T-helper 2 cell (primary cell): ENCODE data around the gene ROBO1.
"Not testable (repeated sequence)": the region's sequence is repeated elsewhere in the genome, so short reads cannot be mapped to it uniquely, and the experiment has no call there.

Source experiments
- DNase-seq, 5 experiments: peaks; one replicate each; pipeline versions ENCODE4 v3.0.0 to v3.0.0-alpha.2; 2012 to 2022

Gene ROBO1

DNA sequence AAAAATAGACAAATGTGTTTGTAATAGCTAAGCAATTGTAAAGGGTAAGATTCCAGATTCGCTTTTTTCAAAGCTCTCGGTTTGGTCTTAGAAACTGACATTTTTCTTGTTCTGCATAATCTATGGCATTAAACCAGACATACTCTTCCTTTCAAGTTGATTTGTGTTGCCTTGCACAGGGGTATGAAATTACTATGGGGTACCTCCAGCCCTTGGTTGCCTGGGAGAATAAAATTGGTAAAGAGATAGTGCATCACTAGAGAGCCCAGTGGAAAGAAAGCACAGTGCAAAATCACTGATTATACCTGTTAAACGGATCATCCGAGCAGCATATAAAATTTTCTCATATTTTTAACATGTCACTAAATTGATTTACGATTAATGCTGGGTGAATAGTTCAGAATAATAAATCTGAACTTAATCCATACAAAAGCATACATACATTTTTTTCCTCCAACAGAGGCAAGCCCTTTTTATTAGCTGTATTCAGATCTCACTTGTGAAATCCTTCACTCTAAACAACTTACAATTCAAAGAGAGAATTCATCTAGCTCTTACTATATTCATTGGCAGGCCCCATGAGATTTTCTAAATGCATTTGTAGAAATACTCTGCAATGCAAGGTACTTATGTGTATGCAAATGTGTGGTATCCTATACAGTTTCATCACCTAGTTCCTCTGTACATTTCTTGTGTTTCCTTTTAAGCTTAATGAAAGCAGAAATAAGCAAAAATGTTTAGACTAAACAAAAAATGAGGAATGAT is 224.4 kb downstream of the ROBO1 start:
- DNase-seq, result no peak

- no peak for DNase-seq
These were observed 233.1 kb downstream of the ROBO1 start for GRCh38 chr3:79534727-79535126.

GRCh38 chr3:79531566-79532295 is 236.1 kb downstream of the ROBO1 start:
- no peak for DNase-seq

- peak in 1 of 5 experiments; percentile 19 for DNase-seq
These were observed 246.5 kb downstream of the ROBO1 start for GRCh38 chr3:79521221-79521848.

DNA sequence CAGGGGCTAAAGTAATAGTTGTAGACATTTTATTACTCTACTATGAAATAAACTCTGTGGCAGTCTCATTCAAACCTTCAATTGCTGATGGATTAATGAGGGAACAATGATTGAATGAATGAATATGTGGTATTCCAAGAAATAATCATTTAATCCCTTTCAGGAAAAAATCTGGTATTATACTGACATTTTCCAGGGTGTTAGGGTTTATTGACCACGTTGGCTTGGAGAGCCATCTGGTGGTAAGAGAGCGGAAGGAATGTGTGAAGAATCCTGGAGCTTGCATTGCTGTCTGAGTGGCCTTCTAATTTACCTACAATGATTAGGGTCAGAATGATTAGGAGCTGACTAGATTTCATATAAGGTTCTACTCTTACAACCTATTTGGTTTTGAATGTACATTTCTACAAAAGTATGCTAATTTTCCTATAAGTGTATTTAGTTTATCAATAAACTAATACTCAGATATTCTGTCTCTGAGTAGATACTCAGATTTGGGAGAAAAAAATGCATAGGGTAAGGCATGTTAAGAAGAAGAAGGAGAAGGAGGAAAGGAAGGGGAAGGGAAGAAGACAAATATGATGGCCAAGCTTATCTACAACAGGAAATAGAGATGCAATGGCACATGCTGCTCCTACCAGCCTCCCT is 249.9 kb downstream of the ROBO1 start:
- no peak for DNase-seq

DNA sequence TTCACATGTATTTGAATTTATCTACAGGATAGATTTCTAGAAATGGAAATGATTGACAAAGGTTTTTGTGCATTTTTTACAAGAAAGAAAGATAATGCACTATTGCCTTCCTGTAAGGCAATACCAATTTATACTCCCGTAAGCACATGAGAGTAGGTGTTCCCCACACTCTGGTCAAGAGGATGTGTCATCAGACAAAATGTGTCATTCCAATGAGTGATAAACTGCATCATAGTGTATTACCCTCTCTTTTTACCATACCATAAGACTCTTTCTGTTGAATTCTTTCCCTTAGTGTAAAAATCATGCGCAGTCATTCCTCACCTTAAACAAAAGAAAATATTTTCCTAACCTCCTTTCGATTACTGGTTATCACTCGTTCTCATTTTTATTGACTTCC is 251.0 kb downstream of the ROBO1 start:
- DNase-seq, result no peak

DNA sequence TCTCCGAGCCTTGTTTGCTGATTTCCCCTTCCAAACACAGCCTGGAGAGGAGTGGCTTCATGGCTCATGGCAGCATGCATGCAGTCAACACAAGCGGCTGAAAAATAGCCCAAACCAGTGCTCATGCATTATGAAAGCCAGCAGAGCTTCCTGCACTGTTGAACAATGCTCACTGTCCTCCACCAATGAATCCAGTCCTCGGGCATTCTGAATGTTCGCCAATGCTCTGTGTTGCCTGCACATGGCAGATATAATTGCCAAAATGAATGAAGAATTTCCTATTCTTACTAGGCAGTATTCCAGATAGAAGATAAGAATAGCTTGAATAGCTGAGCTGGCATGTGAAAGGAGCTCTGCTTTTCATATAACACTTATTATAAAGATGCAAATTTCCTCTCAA is 252.7 kb downstream of the ROBO1 start:
- DNase-seq, result no peak

- no peak for DNase-seq
These were observed 253.7 kb downstream of the ROBO1 start for GRCh38 chr3:79514069-79514468.

GRCh38 chr3:79506751-79507150 is 261.0 kb downstream of the ROBO1 start:
- no peak for DNase-seq

DNA sequence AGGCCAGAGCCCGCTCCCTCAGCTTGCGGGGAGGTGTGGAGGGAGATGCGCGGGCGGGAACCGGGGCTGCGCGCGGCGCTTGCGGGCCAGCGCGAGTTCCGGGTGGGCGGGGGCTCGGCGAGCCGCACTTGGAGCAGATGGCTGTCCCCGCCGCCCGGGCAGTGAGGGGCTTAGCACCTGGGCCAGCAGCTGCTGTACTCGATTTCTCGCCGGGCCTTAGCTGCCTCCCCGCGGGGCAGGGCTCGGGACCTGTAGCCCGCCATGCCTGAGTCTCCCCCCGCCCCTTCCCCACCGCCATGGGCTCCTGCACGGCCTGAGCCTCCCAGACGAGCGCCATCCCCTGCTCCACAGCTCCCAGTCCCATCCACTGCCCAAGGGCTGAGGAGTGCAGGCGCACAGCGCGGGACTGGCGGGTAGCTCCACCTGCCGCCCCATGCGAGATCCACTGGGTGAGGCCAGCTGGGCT is 265.5 kb downstream of the ROBO1 start:
- DNase-seq, result not testable (repeated sequence)

DNA sequence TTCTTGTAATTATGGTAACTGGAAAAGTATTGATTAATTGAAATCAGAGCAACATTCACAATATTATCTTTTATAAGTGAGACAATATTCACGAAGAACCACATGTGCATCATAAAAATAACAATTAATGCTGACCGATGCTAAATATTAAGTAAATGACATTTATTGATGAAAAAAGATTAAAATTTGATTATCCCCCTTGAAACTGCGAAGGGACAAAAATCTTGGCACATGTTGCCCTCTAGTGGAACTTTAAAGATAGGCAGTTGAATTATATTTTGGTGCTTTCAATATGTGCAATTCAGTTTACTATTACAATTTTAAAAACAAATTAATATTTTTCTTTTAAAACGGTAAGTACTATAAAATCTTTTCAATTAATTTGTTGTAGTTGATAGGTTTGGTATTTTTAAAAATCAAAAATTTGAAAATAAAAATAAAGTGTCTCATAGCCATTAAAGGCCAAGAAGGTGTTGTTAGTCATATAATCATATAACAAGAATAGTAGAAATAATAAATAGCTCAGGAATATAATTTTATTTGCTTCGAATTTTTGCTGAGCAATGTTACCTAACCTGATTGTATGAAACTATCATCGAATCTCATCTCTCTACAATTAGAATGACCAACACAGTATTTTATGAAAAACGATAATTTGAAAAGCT is 270.2 kb downstream of the ROBO1 start:
- no peak for DNase-seq

- DNase-seq, result no peak
These were observed 276.7 kb downstream of the ROBO1 start for GRCh38 chr3:79491029-79491641.

DNA sequence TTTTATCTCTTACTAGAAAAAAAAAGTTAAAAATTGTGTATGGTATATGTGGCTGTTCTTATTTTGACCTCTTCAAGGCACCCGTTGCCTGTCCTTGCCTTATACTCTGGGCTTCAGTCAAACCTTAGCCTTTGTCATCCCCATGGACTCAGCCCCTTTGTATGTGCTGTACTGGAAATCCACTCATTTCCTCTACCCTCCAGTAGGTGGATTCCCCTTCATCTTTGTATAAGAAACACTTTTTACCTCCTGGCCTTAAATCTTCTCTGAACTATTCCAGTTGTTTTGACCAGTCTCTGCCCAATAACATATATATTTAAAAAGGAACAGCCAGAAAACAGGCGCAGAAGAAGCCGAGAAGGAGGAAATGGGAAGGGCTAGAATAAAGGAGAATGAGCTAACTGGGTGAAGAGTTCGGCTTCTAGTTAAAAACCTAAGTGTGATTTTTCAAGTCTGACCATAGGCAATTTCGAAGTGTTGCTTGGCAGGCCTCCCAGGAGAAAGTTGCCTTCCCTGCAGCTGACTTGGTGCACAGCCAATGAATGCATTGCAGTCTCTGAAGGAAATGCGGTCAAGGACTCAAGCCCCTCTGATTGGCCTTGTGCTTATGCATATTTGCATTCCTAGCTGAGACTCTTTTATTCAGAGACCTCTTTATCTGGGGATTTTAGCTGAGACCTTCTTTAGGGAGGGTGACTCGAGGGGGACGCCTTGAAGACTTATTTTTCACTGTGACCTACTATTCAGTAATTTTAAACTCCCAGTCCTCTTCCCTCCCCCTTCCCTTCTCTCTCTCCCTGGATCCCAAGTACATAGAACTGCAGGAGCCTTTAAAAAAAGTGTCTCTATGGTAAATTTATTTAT is 277.4 kb downstream of the ROBO1 start:
- DNase-seq, result no peak

DNA sequence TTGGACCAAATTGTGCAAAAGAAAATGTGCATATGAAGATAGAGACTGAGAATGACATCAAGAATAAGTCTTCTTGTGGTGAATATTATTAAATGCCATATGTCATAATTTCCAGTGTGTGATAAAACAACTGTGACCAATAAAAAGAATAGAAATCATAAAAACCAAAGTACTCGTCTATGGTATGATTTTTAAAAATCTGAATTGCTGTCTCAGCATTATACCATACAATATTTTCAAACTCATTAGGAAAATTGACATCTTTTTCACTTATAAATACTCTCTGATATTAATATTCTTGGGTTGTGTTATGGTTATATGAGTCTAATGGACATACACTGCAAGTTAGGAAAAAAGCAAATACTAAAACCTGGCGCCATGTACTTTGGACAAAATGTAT is 279.4 kb downstream of the ROBO1 start:
- no peak for DNase-seq

DNA sequence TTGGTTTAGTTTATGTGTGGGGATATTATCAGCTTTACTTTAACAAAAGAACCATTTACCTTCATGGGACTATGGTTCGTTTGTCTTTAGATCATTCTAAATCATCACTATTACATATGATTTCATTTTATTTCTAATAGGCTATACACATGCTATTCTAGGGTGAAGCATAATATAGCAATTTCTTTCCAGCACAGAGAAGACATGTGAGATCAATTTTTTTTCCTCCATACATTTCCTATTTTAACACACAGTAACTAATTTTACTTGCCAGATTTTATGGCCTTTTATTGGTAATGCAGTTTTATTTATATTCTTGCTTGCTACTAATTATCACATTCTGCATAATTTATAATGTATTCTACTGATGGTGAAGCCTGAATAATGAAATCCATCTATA is 287.1 kb downstream of the ROBO1 start:
- no peak for DNase-seq

DNA sequence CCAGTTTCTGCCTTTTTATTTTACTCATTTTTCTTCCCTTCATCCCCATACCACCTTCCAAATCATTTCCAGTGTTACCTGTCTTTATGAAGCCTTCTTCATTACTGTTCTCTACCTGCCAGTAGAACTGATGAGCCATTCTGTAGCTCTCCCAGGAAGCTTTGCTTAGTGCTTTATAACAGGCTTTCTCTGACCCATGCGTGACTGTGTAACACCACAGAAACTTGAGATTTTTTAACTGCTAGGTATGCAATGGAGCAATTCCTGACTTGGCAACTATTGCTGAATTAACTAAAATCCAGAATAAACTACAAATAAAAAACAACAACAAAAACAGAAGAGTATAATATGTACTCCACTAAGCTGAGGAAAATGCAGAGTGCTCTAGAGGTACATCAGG is 289.2 kb downstream of the ROBO1 start:
- DNase-seq, result no peak

- DNase-seq, result no peak
These were observed 290.6 kb downstream of the ROBO1 start for GRCh38 chr3:79477242-79477641.

- DNase-seq, result no peak
These were observed 293.8 kb downstream of the ROBO1 start for GRCh38 chr3:79473993-79474392.

DNA sequence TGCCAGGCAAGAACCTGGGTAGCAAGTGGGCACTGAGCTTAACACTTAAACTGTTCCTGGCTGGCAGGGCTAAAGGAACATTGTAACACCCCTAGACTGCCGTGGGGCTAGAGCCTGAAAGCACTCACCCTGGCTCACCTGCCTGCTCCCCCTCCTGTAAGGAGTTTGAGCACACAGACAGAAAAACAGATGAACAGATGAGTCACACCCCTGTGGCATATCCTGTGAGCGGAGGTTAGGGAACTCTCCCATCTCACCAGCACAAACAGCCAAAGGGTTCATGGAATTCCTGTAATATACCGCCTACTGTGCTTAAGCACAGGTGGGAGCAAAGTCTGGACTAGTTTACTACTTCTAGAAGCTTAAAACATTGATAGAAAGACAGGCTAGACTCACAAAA is 300.1 kb downstream of the ROBO1 start:
- no peak for DNase-seq

DNA sequence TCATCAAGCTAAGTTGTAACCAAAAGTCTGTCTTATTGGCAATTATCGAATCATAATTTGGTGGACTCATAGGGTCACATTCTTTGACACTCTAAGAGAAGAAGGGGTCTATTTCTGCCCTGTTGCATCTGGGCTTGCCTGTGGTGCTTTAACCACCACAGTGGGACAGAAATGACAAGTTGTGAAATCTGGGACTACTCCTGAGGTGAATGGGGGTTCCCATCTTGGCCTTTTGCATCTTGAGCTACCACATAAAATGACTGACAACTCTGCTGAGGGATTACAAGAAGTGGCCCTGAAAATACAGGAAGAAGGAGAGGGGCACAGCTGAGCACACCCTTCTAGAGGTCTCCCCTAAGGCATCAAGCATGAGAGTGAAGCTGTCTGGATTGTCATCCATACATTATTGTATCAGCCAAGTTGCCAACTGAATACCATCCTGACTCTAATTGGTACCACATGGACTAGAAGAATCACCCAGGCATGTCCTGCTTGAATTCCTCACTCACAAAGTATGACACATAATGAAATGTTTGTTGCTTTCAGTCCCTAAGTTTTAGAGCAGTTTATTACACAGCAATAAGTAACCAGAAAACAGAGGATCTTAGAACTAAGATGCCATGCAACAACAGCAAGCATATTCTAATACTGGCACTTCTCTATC is 306.5 kb downstream of the ROBO1 start:
- no peak for DNase-seq

DNA sequence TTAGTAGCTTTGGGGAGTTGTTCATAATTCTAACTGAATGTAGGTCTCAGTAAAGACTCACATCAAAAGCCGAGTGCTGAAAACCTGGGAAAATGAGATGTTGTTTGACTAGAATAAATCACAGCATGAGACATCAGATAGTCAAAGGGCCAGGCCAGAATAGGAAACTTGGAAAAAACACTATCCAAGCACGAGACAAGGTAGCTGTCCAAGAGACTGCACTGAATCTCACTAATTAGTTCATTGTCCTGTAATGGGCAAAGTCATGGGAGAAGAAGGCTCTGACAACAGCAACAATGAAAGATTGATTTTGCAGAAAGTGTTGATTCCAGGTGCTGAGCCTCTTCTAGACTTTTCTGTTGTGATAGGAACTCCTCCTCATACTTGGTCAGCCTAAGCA is 314.2 kb downstream of the ROBO1 start:
- DNase-seq, result no peak
